Fibroblast of the conjunctiva (primary cell): Measurements from ENCODE around the gene EIF4EBP2.

Source experiments
- DNase-seq: peaks from one replicate; pipeline ENCODE4 v3.0.0-alpha.2; 2010; ENCODE audit warnings: low read depth

Gene EIF4EBP2

DNA sequence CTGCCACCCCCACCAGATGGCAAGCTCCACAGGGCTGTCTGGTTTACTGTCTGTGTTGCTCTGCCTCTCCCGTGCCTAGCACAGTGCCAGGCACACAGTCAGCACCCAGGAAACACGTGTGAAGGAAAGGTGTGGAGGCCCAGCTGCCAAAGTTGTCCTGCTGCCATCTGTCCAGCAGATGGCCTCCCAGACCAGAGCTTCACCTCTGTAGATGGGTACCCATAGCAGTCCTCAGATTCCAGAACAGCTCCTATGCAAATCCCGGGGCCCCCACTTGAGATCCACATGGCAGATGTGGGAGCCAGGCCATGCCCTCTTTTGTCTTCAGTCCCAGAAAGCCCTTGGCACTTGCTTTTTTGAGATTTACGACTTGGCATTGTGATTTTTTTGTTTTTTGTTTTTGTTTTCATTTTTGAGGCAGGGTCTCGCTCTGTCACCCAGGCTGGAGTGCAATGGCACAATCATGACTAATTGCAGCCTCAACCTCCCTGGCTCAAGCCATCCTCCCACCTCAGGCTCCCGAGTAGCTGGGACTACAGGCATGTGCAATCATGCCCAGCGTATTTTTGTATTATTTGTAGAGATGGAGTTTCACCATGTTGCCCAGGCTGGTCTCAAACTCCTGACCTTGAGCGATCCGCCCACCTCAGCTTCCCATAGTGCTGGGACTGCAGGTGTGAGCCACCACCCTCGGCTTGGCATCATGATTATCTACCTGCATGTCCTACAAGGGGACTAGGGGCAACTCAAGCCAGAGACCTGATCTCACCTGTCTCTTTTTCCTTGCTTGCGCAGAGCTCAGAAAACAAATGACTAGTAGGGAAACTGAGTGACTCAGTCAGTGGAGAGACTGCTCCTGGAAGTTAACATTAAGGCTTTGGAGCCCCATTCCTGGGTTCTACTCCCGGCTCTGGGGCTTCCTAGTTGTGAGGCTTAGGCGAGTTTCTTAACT lies 57.7 kb downstream of the EIF4EBP2 start:
- peak; percentile 26 for DNase-seq

DNA sequence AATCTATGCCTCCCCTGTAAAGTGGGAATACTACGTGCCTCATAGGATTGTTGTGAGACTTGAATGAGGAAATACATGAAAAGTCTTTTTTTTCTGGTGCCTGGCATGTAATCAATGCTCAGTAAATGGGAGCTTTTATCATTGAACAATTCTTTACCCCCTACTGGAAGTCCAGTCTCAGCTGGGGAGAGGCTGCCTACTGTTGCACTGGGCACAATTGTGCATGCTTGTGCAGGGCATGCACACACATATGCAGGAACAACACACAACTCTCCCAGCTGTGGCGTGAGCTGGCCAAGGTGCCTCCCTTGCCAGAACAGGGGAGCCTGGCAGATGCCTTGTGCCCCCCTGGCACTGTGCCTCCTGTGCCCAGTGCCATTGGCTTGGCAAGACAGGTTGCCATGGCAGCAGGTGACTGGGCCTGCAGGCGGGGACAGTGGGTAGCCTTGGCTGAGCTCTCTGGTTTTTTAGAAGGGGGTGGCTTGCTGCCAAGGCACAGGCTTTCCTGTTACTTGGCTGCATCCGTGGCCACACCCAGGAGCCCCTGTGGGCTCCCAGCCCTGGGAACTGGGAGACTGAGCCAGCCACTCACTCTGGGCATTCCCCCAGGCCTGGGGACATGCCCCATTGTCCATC lies 58.5 kb downstream of the EIF4EBP2 start:
- no peak for DNase-seq

DNA sequence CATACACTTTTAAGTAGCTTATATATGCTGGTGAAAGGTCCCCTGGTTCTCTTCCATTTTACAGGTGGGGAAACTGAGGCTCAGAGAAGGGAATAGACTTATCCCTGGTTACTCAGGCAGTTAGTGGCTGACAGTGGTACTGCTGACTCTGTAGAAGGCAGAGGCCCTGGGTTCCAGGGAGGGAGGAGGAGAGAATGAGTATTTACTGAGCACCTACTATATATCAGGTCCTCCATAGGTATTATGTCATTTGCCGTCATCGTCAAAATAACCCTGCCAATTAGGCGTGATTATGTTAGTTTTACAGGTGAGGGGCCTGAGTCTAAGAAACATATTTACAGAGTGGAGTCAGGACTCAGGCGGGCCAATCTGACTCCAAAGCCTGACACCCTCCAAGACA lies 61.3 kb downstream of the EIF4EBP2 start:
- no peak for DNase-seq

DNA sequence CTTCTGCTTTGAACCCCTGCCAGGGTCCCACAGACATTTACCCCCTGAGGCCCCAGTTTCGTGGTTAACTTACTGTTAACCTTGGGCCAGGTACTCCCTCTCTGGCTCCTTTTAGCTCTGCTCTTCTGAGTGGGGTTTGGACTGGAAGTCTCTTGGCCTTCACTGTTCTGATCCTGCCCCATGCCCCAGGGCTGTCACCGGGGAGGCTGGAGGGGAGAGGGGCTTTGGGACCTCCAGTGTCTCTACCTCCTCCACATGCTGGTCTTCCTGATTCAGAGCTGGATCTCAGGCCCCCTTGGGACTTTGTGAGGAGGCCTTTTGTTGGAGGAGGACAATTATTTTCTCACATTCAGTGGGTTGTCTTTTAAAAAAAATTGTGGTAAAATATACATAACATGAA lies 61.9 kb downstream of the EIF4EBP2 start:
- DNase-seq, result no peak

DNA sequence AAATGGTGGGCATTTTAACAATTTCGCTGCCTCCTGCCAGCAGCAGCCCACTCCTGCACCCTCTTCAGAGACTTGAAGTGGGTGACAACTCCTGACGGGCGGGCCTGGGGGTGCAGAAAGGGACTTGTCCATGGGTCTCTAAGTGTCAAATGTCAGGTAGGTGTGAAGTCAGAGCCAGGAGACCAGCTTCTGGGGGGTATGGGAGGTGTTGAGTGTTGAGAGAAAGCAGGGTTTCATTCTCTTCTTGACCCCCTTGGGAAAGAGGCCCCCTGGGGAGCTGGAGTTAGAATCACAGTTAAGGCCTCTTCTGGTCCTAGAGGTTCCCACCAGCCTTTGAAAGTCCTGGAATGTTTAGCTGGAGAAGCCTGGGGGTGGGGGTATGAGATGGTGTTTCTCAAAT lies 63.0 kb downstream of the EIF4EBP2 start:
- no peak for DNase-seq

DNA sequence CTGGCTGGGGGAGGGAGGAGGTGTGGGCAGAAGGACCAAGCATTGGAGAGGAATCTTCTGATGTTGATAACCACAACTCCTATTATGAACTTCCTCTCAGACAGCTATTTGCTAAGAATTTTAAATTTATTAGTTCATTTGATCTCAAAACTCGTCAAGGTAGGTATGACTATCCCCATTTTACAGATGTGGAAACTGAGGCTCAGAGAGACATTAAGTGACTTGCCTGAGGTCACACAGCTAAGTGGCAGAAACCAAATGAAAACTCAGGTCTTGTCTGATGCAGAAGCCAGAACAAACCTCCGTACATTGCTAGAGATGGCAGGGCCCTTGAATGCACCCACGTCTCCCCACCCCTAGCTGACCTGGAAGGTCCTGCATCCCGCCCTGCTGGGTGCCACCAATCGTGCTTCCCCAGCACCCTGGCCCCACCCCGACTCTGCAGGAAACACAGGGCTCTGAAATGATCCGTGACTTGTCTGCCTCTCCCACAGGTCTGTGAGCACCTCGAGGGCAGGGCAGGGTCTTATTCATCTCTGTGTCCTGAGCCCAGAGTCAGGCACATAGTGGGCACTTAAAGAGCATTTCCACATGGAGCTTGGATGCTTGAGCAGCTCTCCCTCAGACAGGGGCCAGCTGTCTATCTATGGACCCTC lies 69.0 kb downstream of the EIF4EBP2 start:
- DNase-seq, result no peak

DNA sequence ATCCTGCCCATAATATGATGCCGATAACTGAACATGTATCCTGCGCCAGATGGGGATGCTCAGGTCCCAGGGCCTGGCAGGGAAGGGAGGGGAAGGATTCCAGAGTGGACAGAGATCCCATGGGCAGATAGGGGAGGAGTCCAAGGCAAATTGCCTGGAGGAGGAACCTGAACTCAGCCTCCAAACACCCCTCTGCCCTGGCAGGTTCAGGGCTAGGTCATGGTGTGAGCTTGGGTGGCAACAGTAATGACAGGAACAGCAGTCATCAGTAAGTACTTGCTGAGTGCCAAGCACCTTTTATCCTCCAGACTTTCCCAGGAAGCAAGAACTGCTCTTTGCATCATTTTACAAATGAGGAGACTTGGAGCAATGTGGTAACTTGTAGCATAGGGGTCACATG lies 70.8 kb downstream of the EIF4EBP2 start:
- DNase-seq, result no peak

DNA sequence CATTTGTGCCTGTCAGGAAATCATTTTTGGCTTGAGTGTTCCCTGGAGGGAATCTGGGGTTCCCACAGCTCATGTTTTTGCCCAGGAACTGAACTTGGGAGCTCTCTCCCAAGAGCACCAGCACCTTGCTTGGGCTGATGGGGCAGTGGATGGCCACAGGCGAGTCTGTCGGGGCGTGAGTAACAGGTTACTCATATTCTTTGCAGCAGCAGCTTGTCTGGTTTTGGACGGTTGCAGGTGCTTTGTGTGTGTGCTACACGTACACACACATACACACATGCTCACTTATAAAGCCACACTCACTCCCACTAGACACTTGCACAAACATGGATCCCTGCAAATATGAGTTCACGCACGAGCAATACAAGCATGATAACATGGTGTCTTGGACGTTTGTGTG lies 71.7 kb downstream of the EIF4EBP2 start:
- DNase-seq, result no peak

DNA sequence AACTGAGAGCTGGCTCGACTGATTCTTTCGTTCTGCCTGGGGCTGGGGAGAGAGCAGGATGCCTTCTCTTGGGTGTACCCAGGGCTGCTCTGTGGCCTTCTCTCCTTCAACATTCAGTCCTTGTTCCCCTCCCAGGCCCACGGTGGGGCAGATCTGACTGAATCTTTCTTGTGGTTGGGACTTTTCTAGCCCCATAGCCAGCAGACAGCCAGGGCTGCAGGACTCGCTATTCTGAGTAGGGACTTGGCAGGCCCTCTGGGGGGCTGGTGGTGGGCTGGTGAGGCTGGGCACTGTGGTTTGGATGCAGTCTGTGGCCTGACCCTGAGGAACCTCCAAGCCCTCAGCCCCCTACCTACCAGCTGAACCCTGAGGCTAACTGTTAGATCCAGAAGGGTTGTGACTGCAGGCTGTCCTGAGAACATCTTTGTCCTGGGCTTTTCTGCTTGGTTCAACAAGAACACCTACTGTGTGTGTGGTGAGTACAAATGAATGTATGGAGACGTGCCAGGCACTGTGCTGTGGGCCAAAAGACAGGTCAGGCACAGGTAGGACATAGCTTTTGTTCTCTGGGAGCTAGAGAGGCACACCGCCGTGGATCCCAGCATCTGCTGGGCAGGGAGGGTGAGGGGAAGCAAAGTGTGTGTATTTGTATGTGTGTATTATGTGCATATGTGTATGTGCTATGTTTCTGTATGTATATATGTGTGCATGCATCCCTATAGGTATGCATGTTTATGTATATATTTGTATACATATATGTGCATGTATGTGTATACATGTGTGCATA lies 72.5 kb downstream of the EIF4EBP2 start:
- no peak for DNase-seq

DNA sequence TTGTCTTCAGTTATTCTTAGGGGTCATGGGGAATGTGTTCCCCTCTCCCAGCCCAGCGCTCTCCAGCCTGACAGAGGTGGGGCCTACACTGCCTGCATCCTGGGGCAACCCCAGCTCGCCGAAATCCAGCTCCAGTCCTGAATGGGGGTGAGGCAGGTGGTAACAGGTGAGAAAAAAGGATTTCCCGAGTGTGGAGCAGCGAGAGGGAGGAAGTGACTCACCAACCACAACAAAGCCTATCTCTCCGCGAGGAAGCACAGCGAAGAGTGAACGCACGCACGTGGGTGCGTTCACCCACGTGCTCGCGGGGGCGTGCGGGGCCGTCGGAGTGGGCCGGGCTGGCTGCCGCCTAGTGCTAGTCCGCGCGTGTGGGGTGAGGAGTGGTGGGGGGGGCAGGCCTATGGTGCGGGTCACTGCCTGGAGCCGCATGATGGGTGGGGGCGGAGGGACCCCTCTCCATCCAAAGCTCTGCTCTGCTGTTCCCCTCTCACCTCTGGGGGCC lies 73.8 kb downstream of the EIF4EBP2 start:
- no peak for DNase-seq
